D721Med (cell line): ENCODE results near the gene UCN2.

Source experiments
- DNase-seq: peaks from one replicate; pipeline ENCODE4 v3.0.0; 2011; ENCODE audit warnings: low spot score; ENCODE audit not compliant: insufficient read length
- FAIRE-seq: peaks from 2 replicates; lab custom pipeline; 2011; peaks lifted over from hg19 to GRCh38; lab: Jason Lieb, UNC
- CTCF ChIP-seq: IDR thresholded peaks from 2 replicates; pipeline ENCODE4 v1.5.1; 2012; ENCODE audit warnings: mild to moderate bottlenecking, control low read depth; ENCODE audit not compliant: insufficient read depth; ENCODE audit errors: missing control alignments

The UCN2 gene

GRCh38 chr3:48521635-48522034 lies 41.9 kb downstream of the UCN2 start:
- no peak for TF ChIP-seq CTCF
- DNase-seq (no peak), FAIRE-seq (no peak)

GRCh38 chr3:48519277-48519643 lies 44.3 kb downstream of the UCN2 start:
- no peak for DNase-seq
- no peak for TF ChIP-seq CTCF
- no peak for FAIRE-seq

GRCh38 chr3:48518638-48519276 lies 44.8 kb downstream of the UCN2 start:
- no peak for DNase-seq
- no peak for FAIRE-seq
- TF ChIP-seq CTCF: no peak

- FAIRE-seq (no peak), DNase-seq (no peak)
- TF ChIP-seq CTCF: no peak
Measured at GRCh38 chr3:48518069-48518468, 45.5 kb downstream of the UCN2 start.

- DNase-seq (no peak), FAIRE-seq (no peak)
- no peak for TF ChIP-seq CTCF
Measured at GRCh38 chr3:48516571-48516970, 47.0 kb downstream of the UCN2 start.

GRCh38 chr3:48514431-48515227 lies 49.0 kb downstream of the UCN2 start:
- FAIRE-seq: no peak
- no peak for DNase-seq

More at GRCh38 chr3:48514431-48515227, 49.0 kb downstream of the UCN2 start:
- no peak for TF ChIP-seq CTCF
